Measurements from ENCODE around the gene URM1. TPM values are rescaled to one million over a fixed set of nuclear protein-coding genes. Genes with fewer than 3 reads are reported as not detected.
A peak's percentile ranks its signal among the peaks of the same experiment; 100 is the strongest.

URM1 gene
- total RNA-seq, 4 donors from 2014 or later = 24.7 to 37.5 (median 27.9) TPM

DNA sequence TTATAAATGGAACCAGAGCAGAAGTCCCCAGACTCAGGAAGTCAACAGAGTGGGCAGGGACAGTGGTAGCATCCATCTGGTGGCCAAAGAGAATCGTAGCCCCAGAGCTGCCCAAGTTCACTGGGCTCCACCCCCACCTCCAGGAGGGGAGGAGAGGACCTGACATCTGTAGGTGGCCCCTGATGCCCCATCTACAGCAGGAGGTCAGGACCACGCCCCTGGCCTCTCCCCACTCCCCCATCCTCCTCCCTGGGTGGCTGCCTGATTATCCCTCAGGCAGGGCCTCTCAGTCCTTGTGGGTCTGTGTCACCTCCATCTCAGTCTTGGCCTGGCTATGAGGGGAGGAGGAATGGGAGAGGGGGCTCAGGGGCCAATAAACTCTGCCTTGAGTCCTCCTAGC lies 10.3 kb upstream of the URM1 start:
- no peaks in the 10 kb centered on the region for H3K27me3 ChIP-seq
- TF ChIP-seq POLR2A (IDR thresholded peaks at IDR 0.05) (no peak), EP300 (IDR thresholded peaks at IDR 0.05; ENCODE audit: low read depth) (no peak), POLR2AphosphoS5 (IDR thresholded peaks at IDR 0.05) (no peak)
- TF ChIP-seq, protein P1, sequence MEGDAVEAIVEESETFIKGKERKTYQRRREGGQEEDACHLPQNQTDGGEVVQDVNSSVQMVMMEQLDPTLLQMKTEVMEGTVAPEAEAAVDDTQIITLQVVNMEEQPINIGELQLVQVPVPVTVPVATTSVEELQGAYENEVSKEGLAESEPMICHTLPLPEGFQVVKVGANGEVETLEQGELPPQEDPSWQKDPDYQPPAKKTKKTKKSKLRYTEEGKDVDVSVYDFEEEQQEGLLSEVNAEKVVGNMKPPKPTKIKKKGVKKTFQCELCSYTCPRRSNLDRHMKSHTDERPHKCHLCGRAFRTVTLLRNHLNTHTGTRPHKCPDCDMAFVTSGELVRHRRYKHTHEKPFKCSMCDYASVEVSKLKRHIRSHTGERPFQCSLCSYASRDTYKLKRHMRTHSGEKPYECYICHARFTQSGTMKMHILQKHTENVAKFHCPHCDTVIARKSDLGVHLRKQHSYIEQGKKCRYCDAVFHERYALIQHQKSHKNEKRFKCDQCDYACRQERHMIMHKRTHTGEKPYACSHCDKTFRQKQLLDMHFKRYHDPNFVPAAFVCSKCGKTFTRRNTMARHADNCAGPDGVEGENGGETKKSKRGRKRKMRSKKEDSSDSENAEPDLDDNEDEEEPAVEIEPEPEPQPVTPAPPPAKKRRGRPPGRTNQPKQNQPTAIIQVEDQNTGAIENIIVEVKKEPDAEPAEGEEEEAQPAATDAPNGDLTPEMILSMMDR (IDR thresholded peaks at IDR 0.05) = no peak
- intact Hi-C loops (cut with DNase I; ENCODE audit: low total_unique reads) = no loop called here
- WGBS, 2 donors (ENCODE audit: low coverage in 1 of 2) = 49% methylated on average over 2 of the region's 2 CpGs; no CpG with 5 or more reads in 1 of the 2 donors
- no peak overlapping the region for H3K27ac ChIP-seq
- no peak overlapping the region for H3K4me3 ChIP-seq
- DNase-seq = no peak
- H3K36me3 ChIP-seq = peaks cover 0 to 5% (median 0%) of the 10 kb centered on the region in 4 donors
- in situ Hi-C loops (cut with MboI; ENCODE audit: low pct_ligation_motif_present in 1 of 4, low pct_unique_long_range_greater_than_20kb in 1 of 4, low sequenced_read_pairs in 3 of 4) = no loop called here
- H3K4me1 ChIP-seq = peaks cover 6 to 23% (median 20%) of the 10 kb centered on the region in 4 donors
- no peaks in the 10 kb centered on the region for H3K9me3 ChIP-seq

DNA sequence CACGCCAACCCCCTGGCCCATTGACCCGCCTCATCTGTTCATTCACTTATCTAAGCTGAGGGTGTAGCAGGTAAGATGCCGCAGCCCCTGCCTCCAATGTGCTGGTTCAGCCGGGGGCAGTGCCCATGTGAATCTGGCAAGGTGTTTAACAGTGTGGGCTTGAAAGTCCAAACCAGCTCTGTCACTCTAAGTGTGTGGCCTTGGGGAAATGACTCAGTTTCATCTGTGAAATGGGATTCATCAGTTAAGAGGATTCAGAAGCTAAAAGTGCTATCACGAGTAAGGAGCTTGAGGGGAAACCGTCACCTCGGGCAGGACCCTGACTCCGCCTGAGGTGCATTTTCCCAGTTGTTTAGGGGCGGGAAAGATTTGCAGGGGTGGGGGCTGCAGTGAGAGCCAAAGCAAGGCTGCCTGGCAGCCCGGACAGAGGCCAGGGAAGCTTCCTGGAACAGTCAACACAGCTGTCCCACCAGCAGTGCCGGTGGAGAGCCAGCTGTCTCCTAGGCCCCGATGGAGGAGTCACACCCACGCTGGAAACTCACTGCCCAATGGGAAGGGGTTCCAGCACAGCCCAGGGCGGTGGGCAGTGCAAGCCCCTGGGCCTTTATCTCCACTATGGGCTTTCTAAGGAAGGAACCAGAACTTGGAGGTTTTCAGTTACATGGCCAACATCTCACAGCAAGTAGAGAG lies 9.7 kb upstream of the URM1 start:
- TF ChIP-seq POLR2AphosphoS5 (IDR thresholded peaks at IDR 0.05) (no peak), EP300 (IDR thresholded peaks at IDR 0.05; ENCODE audit: low read depth) (no peak), POLR2A (IDR thresholded peaks at IDR 0.05) (no peak)
- TF ChIP-seq, protein P1 (IDR thresholded peaks at IDR 0.05) = no peak
- no peaks in the 10 kb centered on the region for H3K9me3 ChIP-seq
- 49% methylated on average over 14 of the region's 14 CpGs; no CpG with 5 or more reads in 1 of the 2 donors for WGBS, 2 donors (ENCODE audit: low coverage in 1 of 2)
- peak overlapping the region in 2 of 4 donors; percentile 32 to 53 for H3K4me3 ChIP-seq
- DNase-seq = no peak
- H3K4me1 ChIP-seq = peaks cover 6 to 23% (median 20%) of the 10 kb centered on the region in 4 donors
- peak overlapping the region; percentile 23 to 71 (median 56) for H3K27ac ChIP-seq
- H3K36me3 ChIP-seq = no peaks in the 10 kb centered on the region
- in situ Hi-C loops (cut with MboI; ENCODE audit: low pct_ligation_motif_present in 1 of 4, low pct_unique_long_range_greater_than_20kb in 1 of 4, low sequenced_read_pairs in 3 of 4) = no loop called here
- intact Hi-C loops (cut with DNase I; ENCODE audit: low total_unique reads) = no loop called here
- no peaks in the 10 kb centered on the region for H3K27me3 ChIP-seq

DNA sequence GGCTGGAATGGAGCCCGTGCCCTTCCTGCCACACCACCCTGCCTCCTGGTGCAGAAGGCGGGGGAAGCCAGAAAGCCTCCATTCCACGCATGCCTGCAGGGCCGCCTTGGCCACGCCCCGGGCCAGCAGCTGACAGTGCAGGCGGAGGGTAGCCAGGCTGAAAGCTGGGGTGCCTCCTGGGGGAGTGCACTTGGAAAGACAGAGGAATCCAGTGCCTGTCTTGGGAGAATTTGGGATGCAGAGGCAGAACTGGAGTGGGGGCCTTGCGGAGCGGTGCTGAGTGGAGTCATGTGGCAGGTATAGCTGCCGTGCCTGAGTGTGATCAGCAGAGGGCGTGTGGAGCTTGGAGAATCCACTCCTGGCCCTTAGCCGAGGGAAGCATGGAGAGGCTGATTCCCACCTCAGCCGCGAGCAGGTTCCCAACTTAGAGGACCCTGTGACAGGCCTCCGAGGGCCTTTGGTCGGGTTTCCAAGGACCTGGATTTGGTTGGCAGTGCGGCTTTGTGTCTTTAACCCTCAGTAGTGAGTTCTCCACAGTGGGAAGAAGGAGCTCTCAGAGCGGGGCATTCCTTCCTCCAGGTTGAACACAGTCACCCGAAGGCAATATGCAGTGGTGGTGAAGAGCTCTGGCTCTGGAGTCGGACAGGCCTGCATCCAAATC lies 9.1 kb upstream of the URM1 start:
- peak overlapping the region; percentile 23 to 71 (median 56) for H3K27ac ChIP-seq
- in situ Hi-C loops (cut with MboI; ENCODE audit: low pct_ligation_motif_present in 1 of 4, low pct_unique_long_range_greater_than_20kb in 1 of 4, low sequenced_read_pairs in 3 of 4) (no loop called here), intact Hi-C loops (cut with DNase I; ENCODE audit: low total_unique reads) (no loop called here)
- DNase-seq = peak; percentile 84
- no peaks in the 10 kb centered on the region for H3K9me3 ChIP-seq
- no peaks in the 10 kb centered on the region for H3K36me3 ChIP-seq
- H3K4me1 ChIP-seq = peaks cover 6 to 23% (median 20%) of the 10 kb centered on the region in 4 donors
- 9% methylated on average over 18 of the region's 20 CpGs; no CpG with 5 or more reads in 1 of the 2 donors for WGBS, 2 donors (ENCODE audit: low coverage in 1 of 2)
- TF ChIP-seq POLR2AphosphoS5 (IDR thresholded peaks at IDR 0.05) (peak in 2 of 3 donors; percentile 52 to 58), EP300 (IDR thresholded peaks at IDR 0.05; ENCODE audit: low read depth) (no peak), POLR2A (IDR thresholded peaks at IDR 0.05) (no peak)
- TF ChIP-seq, protein P1 (IDR thresholded peaks at IDR 0.05) = peak; percentile 78 to 91 (median 84)
- H3K4me3 ChIP-seq = peak overlapping the region in 3 of 4 donors; percentile 10 to 53 (median 32)
- no peaks in the 10 kb centered on the region for H3K27me3 ChIP-seq

DNA sequence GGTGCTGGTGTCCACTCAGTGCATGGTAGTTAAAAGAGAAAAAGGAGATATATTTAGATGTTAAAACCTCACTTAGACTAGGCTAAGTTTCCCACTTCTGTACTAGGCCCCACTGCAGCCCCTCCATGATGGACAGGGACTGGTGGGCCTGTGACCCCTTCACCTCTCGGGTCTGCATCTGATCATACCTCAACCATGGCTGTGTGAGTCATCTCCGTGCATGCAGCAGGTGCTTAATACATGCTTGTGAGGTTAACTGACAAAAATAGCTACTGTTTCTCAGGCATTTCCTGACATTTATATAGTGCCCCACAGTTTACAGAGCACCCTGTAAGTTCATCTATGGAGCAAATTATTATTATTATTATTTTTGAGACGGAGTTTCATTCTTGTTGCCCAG lies 8.4 kb upstream of the URM1 start:
- in situ Hi-C loops (cut with MboI; ENCODE audit: low pct_ligation_motif_present in 1 of 4, low pct_unique_long_range_greater_than_20kb in 1 of 4, low sequenced_read_pairs in 3 of 4) (no loop called here), intact Hi-C loops (cut with DNase I; ENCODE audit: low total_unique reads) (no loop called here)
- no peaks in the 10 kb centered on the region for H3K27me3 ChIP-seq
- no peaks in the 10 kb centered on the region for H3K9me3 ChIP-seq
- no peaks in the 10 kb centered on the region for H3K36me3 ChIP-seq
- no peak for TF ChIP-seq POLR2AphosphoS5 (IDR thresholded peaks at IDR 0.05)
- TF ChIP-seq, protein P1 (IDR thresholded peaks at IDR 0.05) = no peak
- no peak for TF ChIP-seq EP300 (IDR thresholded peaks at IDR 0.05; ENCODE audit: low read depth)
- no peak for TF ChIP-seq POLR2A (IDR thresholded peaks at IDR 0.05)
- no peak for DNase-seq
- peak overlapping the region in 1 of 4 donors; percentile 71 for H3K27ac ChIP-seq
- H3K4me1 ChIP-seq = peaks cover 6 to 23% (median 20%) of the 10 kb centered on the region in 4 donors
- H3K4me3 ChIP-seq = no peak overlapping the region
- WGBS, 2 donors (ENCODE audit: low coverage in 1 of 2) = 74 to 75% methylated on average over 2 to 3 of the region's 3 CpGs

Measured in transverse colon (tissue), 4 donors.